ENCODE data around the gene RPRML.
"Not testable (repeated sequence)": the region's sequence is repeated elsewhere in the genome, so short reads cannot be mapped to it uniquely, and the experiment has no call there.

- TF ChIP-seq POLR2AphosphoS5 (IDR thresholded peaks at IDR 0.05); CTCF (IDR thresholded peaks at IDR 0.05 in 8 of 11, conservative IDR thresholded peaks at IDR 0.05 in 3 of 11): not testable (repeated sequence)
Observed at GRCh38 chr17:46987927-46988326, 8.9 kb upstream of the RPRML start.

Data from spleen (tissue), 7 donors.